Measurements from ENCODE around the gene PAOX.
"Not testable (repeated sequence)": the region's sequence is repeated elsewhere in the genome, so short reads cannot be mapped to it uniquely, and the experiment has no call there.

DNA sequence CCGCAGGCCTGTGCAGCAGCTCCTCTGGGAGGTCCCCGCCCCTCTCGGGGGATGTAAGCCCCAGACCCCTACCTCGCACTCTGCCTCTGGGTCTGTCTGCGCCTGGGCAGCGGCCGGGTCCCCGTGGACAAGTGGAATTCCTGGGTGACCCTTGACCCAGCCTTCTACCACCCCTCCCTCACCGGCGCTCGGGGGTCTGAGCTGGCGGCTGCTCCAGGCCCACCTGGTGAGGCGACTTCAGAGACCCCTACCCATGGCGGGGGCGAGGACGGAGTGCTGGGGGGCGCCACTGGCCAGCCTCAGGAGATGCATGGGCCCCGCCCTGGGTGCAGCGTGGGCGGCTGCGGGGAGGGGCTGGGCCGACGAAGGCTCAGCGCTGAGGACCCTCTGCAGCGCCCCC lies 53.7 kb downstream of the PAOX start:
- TF ChIP-seq, protein P1, sequence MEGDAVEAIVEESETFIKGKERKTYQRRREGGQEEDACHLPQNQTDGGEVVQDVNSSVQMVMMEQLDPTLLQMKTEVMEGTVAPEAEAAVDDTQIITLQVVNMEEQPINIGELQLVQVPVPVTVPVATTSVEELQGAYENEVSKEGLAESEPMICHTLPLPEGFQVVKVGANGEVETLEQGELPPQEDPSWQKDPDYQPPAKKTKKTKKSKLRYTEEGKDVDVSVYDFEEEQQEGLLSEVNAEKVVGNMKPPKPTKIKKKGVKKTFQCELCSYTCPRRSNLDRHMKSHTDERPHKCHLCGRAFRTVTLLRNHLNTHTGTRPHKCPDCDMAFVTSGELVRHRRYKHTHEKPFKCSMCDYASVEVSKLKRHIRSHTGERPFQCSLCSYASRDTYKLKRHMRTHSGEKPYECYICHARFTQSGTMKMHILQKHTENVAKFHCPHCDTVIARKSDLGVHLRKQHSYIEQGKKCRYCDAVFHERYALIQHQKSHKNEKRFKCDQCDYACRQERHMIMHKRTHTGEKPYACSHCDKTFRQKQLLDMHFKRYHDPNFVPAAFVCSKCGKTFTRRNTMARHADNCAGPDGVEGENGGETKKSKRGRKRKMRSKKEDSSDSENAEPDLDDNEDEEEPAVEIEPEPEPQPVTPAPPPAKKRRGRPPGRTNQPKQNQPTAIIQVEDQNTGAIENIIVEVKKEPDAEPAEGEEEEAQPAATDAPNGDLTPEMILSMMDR (IDR thresholded peaks at IDR 0.05; ENCODE audit: insufficient read depth, low read length, poor library complexity, severe bottlenecking): not testable (repeated sequence)
- TF ChIP-seq EZH2phosphoT487 (conservative IDR thresholded peaks at IDR 0.05; ENCODE audit: low read length): not testable (repeated sequence)
